HG02588 (cell line): ENCODE data around the gene GPRC5B.

Experiments
- ATAC-seq: cut with Tn5 transposase; IDR thresholded peaks from one replicate; pipeline ENCODE4 v1.9.1; 2021; ENCODE audit warnings: mild to moderate bottlenecking, moderate library complexity; ENCODE audit not compliant: unreplicated experiment

The GPRC5B gene

GRCh38 chr16:19898924-19899604 lies 14.4 kb upstream of the GPRC5B start:
- no peak for ATAC-seq

GRCh38 chr16:19898166-19898565 lies 13.5 kb upstream of the GPRC5B start:
- no peak for ATAC-seq

GRCh38 chr16:19896951-19897350 lies 12.3 kb upstream of the GPRC5B start:
- no peak for ATAC-seq

GRCh38 chr16:19894586-19894985 lies 9.9 kb upstream of the GPRC5B start:
- ATAC-seq = no peak

- ATAC-seq = no peak
Measured at GRCh38 chr16:19892902-19893301, 8.3 kb upstream of the GPRC5B start.

GRCh38 chr16:19890901-19891300 lies 6.3 kb upstream of the GPRC5B start:
- ATAC-seq = no peak

GRCh38 chr16:19888834-19889233 lies 4.2 kb upstream of the GPRC5B start:
- ATAC-seq = no peak

GRCh38 chr16:19886073-19886941 lies 1.7 kb upstream of the GPRC5B start:
- no peak for ATAC-seq

GRCh38 chr16:19885451-19886072 lies 914 bp upstream of the GPRC5B start:
- ATAC-seq = no peak

- no peak for ATAC-seq
Measured at GRCh38 chr16:19883966-19884485, 622 bp downstream of the GPRC5B start.

- ATAC-seq = no peak
Measured at GRCh38 chr16:19883296-19883965, 1.2 kb downstream of the GPRC5B start.

- no peak for ATAC-seq
Measured at GRCh38 chr16:19882646-19883045, 2.0 kb downstream of the GPRC5B start.

- ATAC-seq = no peak
Measured at GRCh38 chr16:19882186-19882585, 2.5 kb downstream of the GPRC5B start.

GRCh38 chr16:19881783-19882182 lies 2.9 kb downstream of the GPRC5B start:
- no peak for ATAC-seq

GRCh38 chr16:19881028-19881427 lies 3.6 kb downstream of the GPRC5B start:
- no peak for ATAC-seq

GRCh38 chr16:19879241-19879792 lies 5.3 kb downstream of the GPRC5B start:
- no peak for ATAC-seq

GRCh38 chr16:19878757-19879156 lies 5.9 kb downstream of the GPRC5B start:
- no peak for ATAC-seq

- no peak for ATAC-seq
Measured at GRCh38 chr16:19876501-19877059, 8.1 kb downstream of the GPRC5B start.

- ATAC-seq = no peak
Measured at GRCh38 chr16:19875900-19876299, 8.7 kb downstream of the GPRC5B start.

- no peak for ATAC-seq
Measured at GRCh38 chr16:19874851-19875546, 9.6 kb downstream of the GPRC5B start.
